IPS DF 6.9 (cell line): ENCODE measurements around the gene OXSR1.
"Not testable (repeated sequence)": the region's sequence is repeated elsewhere in the genome, so short reads cannot be mapped to it uniquely, and the experiment has no call there.

Experiments used
- DNase-seq: peaks from one replicate; pipeline ENCODE4 v3.0.0-alpha.2; 2013; ENCODE audit warnings: low read depth, low spot score
- H3K27ac ChIP-seq: one replicate; pipeline ENCODE4 v1.5.1; 2013; ENCODE audit warnings: low read length, control low read depth
- H3K27me3 ChIP-seq: 2 replicates; pipeline ENCODE4 v1.6.1; 2013; ENCODE audit warnings: mild to moderate bottlenecking, low read length; ENCODE audit not compliant: control insufficient read depth, insufficient read depth
- H3K36me3 ChIP-seq: 2 replicates; pipeline ENCODE4 v1.6.1; 2013; ENCODE audit warnings: low read length; ENCODE audit not compliant: control insufficient read depth, insufficient read depth
- H3K4me1 ChIP-seq: 2 replicates; pipeline ENCODE4 v1.6.1; 2013; ENCODE audit warnings: low read length; ENCODE audit not compliant: control insufficient read depth, insufficient read depth
- H3K4me3 ChIP-seq: 2 replicates; pipeline ENCODE4 v1.5.1; 2013; ENCODE audit warnings: mild to moderate bottlenecking, low read length
- H3K9me3 ChIP-seq: 2 replicates; pipeline ENCODE4 v1.6.1; 2013; ENCODE audit warnings: low read length, inconsistent platforms; ENCODE audit not compliant: control insufficient read depth, insufficient read depth
- WGBS: extraction: QIAGEN DNeasy Blood & Tissue Kit; methylation state at CpG from one replicate; pipeline ENCODE4 v1.1.7; 2013; ENCODE audit warnings: mixed read lengths, missing lambda C conversion rate; ENCODE audit not compliant: insufficient read length, insufficient coverage; 5-methylcytosine and 5-hydroxymethylcytosine counted together

OXSR1 gene

DNA sequence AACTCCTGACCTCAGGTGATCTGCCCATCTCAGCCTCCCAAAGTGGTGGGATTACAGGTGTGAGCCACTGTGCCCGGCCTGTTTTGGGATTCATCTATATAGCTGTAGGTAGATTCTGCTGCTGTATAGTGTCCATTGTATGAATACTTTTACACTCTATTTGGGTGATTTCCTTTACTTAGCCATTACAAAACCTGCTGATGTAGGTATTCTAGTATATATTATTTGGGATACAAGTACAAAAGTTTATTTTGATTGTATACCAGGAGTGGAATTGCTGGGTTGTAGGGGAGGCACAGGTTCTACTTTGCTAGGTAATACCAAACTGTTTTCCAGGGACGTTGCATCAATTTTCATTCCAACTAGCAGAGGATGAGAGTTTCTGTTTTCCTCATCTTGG lies 9.5 kb upstream of the OXSR1 start:
- H3K27me3 ChIP-seq: no peaks in the 10 kb centered on the region
- no peaks in the 10 kb centered on the region for H3K9me3 ChIP-seq
- WGBS: no CpG with 5 or more reads among the region's 2 CpGs
- H3K36me3 ChIP-seq: no peaks in the 10 kb centered on the region
- H3K27ac ChIP-seq: no peak overlapping the region
- no peaks in the 10 kb centered on the region for H3K4me1 ChIP-seq
- DNase-seq: no peak
- H3K4me3 ChIP-seq: no peak overlapping the region

- H3K27ac ChIP-seq: no peak overlapping the region
- no peaks in the 10 kb centered on the region for H3K36me3 ChIP-seq
- no peaks in the 10 kb centered on the region for H3K27me3 ChIP-seq
- no peaks in the 10 kb centered on the region for H3K9me3 ChIP-seq
- no peak for DNase-seq
- H3K4me3 ChIP-seq: no peak overlapping the region
- WGBS: no CpG with 5 or more reads among the region's 2 CpGs
- no peaks in the 10 kb centered on the region for H3K4me1 ChIP-seq
Measured at GRCh38 chr3:38157117-38157516, 8.2 kb upstream of the OXSR1 start.

DNA sequence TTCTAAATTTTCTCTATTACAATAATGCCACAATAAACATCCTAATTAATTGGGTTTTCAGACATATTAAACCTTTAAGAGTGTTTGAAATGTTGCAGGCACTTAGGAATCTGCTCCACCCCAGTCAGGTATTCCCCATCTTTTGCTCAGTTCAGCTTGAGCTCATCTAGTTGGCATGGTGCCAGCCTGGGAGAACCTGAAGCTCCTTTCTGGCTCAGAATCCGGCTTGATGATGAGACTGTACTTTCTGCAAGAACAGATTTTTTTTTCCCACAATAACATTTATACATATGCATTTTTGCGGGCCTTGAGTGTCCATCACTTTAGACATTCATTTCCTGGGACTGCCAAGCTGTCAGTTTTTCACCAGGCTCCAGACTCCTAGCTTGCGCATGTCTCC lies 7.7 kb upstream of the OXSR1 start:
- H3K27me3 ChIP-seq: no peaks in the 10 kb centered on the region
- H3K4me1 ChIP-seq: no peaks in the 10 kb centered on the region
- H3K9me3 ChIP-seq: no peaks in the 10 kb centered on the region
- no peak overlapping the region for H3K4me3 ChIP-seq
- no CpG with 5 or more reads among the region's 3 CpGs for WGBS
- H3K27ac ChIP-seq: no peak overlapping the region
- DNase-seq: no peak
- H3K36me3 ChIP-seq: no peaks in the 10 kb centered on the region

DNA sequence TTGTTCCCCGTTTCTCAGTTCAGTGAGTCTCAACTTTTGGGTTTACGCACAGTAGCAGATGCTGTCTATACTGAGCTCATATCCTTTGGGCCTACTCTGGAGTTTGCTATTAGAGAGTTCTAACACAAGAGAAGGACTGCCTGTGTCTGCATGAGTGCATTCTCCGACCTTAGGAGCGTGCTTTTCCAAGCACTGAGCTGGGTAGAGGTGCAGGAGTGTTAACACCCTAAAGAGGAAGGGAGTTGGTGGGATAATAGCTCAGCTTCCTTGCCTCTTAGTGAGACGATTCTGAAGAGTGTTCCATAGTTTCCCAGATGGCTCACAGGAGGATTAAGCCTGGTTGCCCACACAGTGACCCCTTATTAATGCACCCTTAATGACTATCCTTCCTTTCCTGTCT lies 6.9 kb upstream of the OXSR1 start:
- no peak for DNase-seq
- no CpG with 5 or more reads among the region's 5 CpGs for WGBS
- Histone ChIP-seq H3K4me1 (no peaks in the 10 kb centered on the region), H3K9me3 (no peaks in the 10 kb centered on the region), H3K4me3 (no peak overlapping the region), H3K27ac (no peak overlapping the region), H3K36me3 (no peaks in the 10 kb centered on the region), H3K27me3 (no peaks in the 10 kb centered on the region)

DNA sequence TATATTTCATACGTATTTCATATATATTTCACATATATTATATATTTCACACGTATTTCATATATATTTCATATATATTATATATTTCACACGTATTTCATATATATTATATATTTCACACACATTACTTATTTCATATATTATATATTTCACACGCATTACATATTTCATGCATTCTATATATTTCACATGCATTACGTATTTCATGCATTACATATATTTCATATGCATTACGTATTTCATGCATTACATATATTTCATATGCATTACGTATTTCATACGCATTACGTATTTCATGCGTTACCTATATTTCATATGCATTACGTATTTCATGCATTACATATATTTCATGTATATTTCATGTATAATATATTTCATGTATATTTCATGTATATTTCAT lies 4.6 kb upstream of the OXSR1 start:
- 100% methylated on average over 10 of the region's 11 CpGs for whole genome bisulfite sequencing
- H3K36me3 ChIP-seq, H3K27me3 ChIP-seq, DNase-seq, H3K27ac ChIP-seq, H3K4me1 ChIP-seq, H3K4me3 ChIP-seq, H3K9me3 ChIP-seq: not testable (repeated sequence)

GRCh38 chr3:38163117-38163840 lies 2.1 kb upstream of the OXSR1 start:
- WGBS: no CpG with 5 or more reads among the region's 12 CpGs
- H3K9me3 ChIP-seq: no peaks in the 10 kb centered on the region
- no peak for DNase-seq
- H3K4me3 ChIP-seq: no peak overlapping the region
- no peaks in the 10 kb centered on the region for H3K36me3 ChIP-seq
- no peak overlapping the region for H3K27ac ChIP-seq
- H3K27me3 ChIP-seq: no peaks in the 10 kb centered on the region
- no peaks in the 10 kb centered on the region for H3K4me1 ChIP-seq

DNA sequence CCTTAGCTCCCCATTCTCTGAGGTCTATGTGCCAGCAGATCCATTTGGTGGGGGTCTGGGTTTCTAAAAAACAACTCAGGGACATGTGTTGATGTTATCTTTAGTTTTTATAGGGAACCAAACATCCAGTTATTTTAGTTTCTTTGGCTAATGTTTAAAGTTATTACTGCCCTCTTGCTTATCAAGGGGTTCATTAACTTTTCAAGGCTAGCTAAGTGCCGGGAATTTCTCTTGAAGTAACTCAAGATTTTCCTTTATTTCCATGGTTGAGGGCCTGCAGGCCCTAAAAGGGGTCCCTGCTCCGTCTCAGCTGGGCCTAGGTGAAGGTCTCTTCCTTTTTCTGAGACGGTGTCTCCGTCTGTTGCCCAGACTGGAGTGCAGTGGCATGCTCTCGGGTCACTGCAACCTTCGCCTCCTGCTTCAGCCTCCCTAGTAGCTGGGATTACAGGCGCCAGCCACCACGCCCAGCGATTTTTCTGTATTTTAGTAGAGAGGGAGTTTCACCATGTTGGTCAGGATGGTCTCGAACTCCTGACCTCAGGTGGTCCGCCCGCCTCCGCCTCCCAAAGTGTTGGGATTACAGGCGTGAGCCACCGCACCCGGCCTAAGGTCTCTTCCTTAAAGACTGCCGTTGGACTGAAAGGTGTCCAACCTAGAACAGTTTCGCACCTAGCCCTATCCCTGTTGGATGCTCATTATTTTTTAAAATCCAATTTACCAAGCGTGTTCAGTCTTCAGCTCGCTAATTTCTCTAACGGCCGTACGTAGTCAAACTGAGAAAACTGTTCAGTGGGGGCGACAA lies 1.3 kb upstream of the OXSR1 start:
- no peaks in the 10 kb centered on the region for H3K27me3 ChIP-seq
- DNase-seq: no peak
- no peaks in the 10 kb centered on the region for H3K4me1 ChIP-seq
- no peaks in the 10 kb centered on the region for H3K36me3 ChIP-seq
- H3K9me3 ChIP-seq: no peaks in the 10 kb centered on the region
- no peak overlapping the region; the same call in 1 of the 2 replicates for H3K4me3 ChIP-seq
- H3K27ac ChIP-seq: no peak overlapping the region
- WGBS: no CpG with 5 or more reads among the region's 24 CpGs

DNA sequence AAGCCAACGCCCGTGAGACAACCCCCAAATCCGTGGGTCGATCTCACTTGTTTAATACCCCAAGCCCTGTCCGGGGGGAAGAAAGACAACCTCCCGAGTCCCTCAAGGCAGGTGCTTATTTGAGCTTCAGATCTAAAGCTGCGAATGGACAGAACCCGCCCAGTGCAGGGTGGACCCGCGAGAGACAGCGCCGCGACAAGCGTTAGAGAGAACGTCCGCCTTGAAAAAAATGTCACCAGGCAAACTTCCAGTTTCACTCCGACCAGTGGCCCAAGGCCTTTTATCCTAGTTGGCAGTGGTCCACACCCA lies 740 bp upstream of the OXSR1 start:
- Histone ChIP-seq H3K9me3 (no peaks in the 10 kb centered on the region), H3K27me3 (no peaks in the 10 kb centered on the region), H3K4me3 (peak overlapping the region; percentile 94; the same call in 1 of the 2 replicates), H3K27ac (no peak overlapping the region), H3K36me3 (no peaks in the 10 kb centered on the region), H3K4me1 (no peaks in the 10 kb centered on the region)
- no peak for DNase-seq
- WGBS: no CpG with 5 or more reads among the region's 17 CpGs

DNA sequence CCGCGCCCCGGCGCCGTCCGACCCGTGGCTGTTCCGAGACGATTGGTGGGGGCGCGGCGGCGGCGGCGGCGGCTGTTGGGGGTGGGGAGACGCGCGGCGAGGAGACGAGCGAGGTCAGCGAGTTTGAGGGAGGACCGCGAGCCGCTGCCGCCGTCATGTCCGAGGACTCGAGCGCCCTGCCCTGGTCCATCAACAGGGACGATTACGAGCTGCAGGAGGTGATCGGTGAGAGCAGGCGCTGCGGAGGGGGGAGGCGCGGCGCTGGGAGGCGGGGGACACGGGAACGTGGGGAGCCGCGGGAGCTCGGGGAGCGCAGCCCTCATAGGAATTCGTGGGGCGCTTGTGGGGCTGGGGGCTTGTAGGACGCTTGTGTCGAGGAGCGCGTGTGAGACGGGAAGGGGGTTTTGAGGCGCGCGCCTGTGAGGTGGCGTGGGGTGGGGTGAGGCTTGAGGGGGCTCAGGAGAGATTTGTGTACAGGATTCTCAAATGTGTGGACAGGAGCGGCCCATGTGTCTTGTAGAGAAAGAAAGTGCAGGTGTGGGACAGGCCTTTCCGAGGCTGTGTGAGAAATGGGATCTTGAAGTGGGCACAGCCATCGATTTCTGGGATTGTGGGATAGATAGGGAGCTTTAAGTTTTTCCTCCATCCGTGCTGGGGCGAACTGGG lies 518 bp downstream of the OXSR1 start:
- peak overlapping the region; percentile 94 for H3K4me3 ChIP-seq
- H3K36me3 ChIP-seq: no peaks in the 10 kb centered on the region
- WGBS: no CpG with 5 or more reads among the region's 62 CpGs
- H3K9me3 ChIP-seq: no peaks in the 10 kb centered on the region
- DNase-seq: no peak
- no peak overlapping the region for H3K27ac ChIP-seq
- H3K27me3 ChIP-seq: no peaks in the 10 kb centered on the region
- H3K4me1 ChIP-seq: no peaks in the 10 kb centered on the region

DNA sequence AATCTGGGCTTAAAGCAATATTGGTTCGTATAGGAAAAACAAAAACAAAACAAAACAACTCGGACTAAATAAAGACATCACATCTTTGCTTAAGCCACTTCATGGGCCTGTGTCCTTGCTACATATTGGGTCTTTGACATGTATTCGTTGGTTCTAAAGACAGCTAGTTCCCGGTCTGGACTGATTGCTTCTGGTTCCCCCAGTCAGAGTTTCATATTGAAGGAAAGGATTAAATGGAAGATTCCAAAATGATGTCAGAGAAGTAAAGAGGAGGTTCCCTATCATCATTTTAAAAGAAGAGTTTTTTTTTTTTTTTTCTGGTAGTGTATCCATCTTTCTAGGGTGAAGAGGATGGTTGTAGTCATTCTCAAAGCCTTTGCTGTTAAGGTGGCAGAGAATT lies 2.3 kb downstream of the OXSR1 start:
- Histone ChIP-seq H3K4me3 (no peak overlapping the region), H3K4me1 (no peaks in the 10 kb centered on the region), H3K27ac (no peak overlapping the region), H3K9me3 (no peaks in the 10 kb centered on the region), H3K36me3 (no peaks in the 10 kb centered on the region), H3K27me3 (no peaks in the 10 kb centered on the region)
- no CpG with 5 or more reads among the region's 4 CpGs for WGBS
- DNase-seq: no peak
